SK-N-SH treated with all-trans-retinoic acid at 6 μM for 48 hours (cell line): ENCODE results near the gene FUOM.

Source experiments
- ATAC-seq: fragments of 200-7000 bp; cut with Tn5 transposase; 3 replicates; pipeline ENCODE4 v1.9.1; 2020; ENCODE audit warnings: mild to moderate bottlenecking, moderate library complexity
- ARNTL ChIP-seq: fragments of 450-650 bp; formaldehyde crosslinking; IDR thresholded peaks from 2 replicates; pipeline ENCODE4 v1.5.0; 2020; ENCODE audit warnings: low read depth, mild to moderate bottlenecking, moderate library complexity, borderline replicate concordance
- BACH2 ChIP-seq: fragments of 250-450 bp; sonication (Bioruptor Pico); IDR thresholded peaks from 2 replicates; pipeline ENCODE4 v1.9.0; 2021; ENCODE audit warnings: mild to moderate bottlenecking, borderline replicate concordance
- CSDC2 ChIP-seq: fragments of 250-450 bp; sonication (Bioruptor Pico); IDR thresholded peaks from 2 replicates; pipeline ENCODE4 v1.5.0; 2020; ENCODE audit warnings: mild to moderate bottlenecking, moderate library complexity
- GLIS3 ChIP-seq: fragments of 250-450 bp; sonication (Bioruptor Pico); IDR thresholded peaks from 2 replicates; pipeline ENCODE4 v1.5.0; 2020; ENCODE audit warnings: mild to moderate bottlenecking, moderate library complexity
- ISL1 ChIP-seq: fragments of 250-450 bp; sonication (Bioruptor Pico); IDR thresholded peaks from 2 replicates; pipeline ENCODE4 v2.1.2; 2022; ENCODE audit warnings: mild to moderate bottlenecking, moderate library complexity
- OSR1 ChIP-seq: fragments of 250-450 bp; sonication (Bioruptor Pico); IDR thresholded peaks from 2 replicates; pipeline ENCODE4 v1.8.0; 2022; ENCODE audit warnings: moderate library complexity, mild to moderate bottlenecking, inconsistent platforms
- PPARA ChIP-seq: fragments of 250-450 bp; sonication (Bioruptor Pico); IDR thresholded peaks from 2 replicates; pipeline ENCODE4 v1.5.0; 2020; ENCODE audit warnings: mild to moderate bottlenecking, borderline replicate concordance
- SNAI2 ChIP-seq: fragments of 250-450 bp; sonication (Bioruptor Pico); IDR thresholded peaks from 2 replicates; pipeline ENCODE4 v1.5.0; 2020; ENCODE audit warnings: mild to moderate bottlenecking, moderate library complexity
- TCF4 ChIP-seq: fragments of 250-450 bp; sonication (Bioruptor Pico); IDR thresholded peaks from 2 replicates; pipeline ENCODE4 v1.8.0; 2021; ENCODE audit warnings: mild to moderate bottlenecking, moderate library complexity, borderline replicate concordance
- TOX ChIP-seq: fragments of 250-450 bp; sonication (Bioruptor Pico); IDR thresholded peaks from 2 replicates; pipeline ENCODE4 v1.8.0; 2021; ENCODE audit warnings: mild to moderate bottlenecking, moderate library complexity, borderline replicate concordance
- ZC3H10 ChIP-seq: fragments of 250-450 bp; sonication (Bioruptor Pico); IDR thresholded peaks from 2 replicates; pipeline ENCODE4 v1.5.1; 2021; ENCODE audit warnings: mild to moderate bottlenecking, moderate library complexity
- ZFP3 ChIP-seq: fragments of 250-450 bp; sonication (Bioruptor Pico); IDR thresholded peaks from 2 replicates; pipeline ENCODE4 v1.5.0; 2020; ENCODE audit warnings: mild to moderate bottlenecking, moderate library complexity
- ZNF8 ChIP-seq: fragments of 450-650 bp; formaldehyde crosslinking; IDR thresholded peaks from 2 replicates; pipeline ENCODE4 v1.5.0; 2020; ENCODE audit warnings: mild to moderate bottlenecking, moderate library complexity
- TF ChIP-seq, protein P1 (sequence below): fragments of 250-450 bp; sonication (Bioruptor Pico); IDR thresholded peaks from 2 replicates; pipeline ENCODE4 v1.5.1; 2021; ENCODE audit warnings: mild to moderate bottlenecking, moderate library complexity
- TF ChIP-seq, protein P2 (sequence below): fragments of 250-450 bp; sonication (Bioruptor Pico); IDR thresholded peaks from 2 replicates; pipeline ENCODE4 v1.5.0; 2020; ENCODE audit warnings: mild to moderate bottlenecking, moderate library complexity
- TF ChIP-seq, protein P3 (sequence below): fragments of 250-450 bp; sonication (Bioruptor Pico); IDR thresholded peaks from 2 replicates; pipeline ENCODE4 v1.5.1; 2020; ENCODE audit warnings: low read depth, mild to moderate bottlenecking, moderate library complexity
- TF ChIP-seq, protein P4 (sequence below): fragments of 250-450 bp; sonication (Bioruptor Pico); IDR thresholded peaks from 2 replicates; pipeline ENCODE4 v1.8.0; 2021; ENCODE audit warnings: low read depth, mild to moderate bottlenecking, moderate library complexity, borderline replicate concordance

The FUOM gene

DNA sequence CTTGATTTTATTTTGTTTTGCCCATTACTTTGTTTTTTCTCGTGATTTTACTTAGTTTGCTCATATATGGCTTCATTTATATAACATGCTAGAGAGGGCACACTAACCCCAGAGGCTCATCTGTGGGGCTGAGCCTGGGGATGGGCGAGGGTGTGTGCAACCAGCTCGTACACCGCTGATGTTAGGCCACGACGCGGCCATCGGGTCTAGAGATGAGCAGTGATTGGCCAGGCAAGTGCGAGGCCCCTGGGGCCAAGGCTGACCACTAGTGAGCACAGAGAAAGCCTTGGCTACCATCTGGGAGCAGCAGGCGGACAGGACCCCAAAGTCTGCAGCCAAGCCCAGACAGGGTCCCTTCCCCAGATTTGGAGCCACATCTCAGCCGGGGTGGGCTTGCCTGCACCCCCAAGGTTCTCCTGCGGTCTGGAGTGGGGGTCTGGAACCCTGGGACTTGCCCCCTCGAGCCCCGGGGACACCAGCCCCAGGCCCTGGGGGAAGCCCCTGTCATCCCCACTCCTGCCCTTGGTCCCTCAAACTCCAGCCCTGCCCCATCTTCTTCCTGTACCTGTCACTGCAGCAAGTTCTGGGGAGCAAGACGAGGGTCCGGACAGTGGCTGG is 3.7 kb downstream of the FUOM start (continued):
- TF ChIP-seq ARNTL (CRISPR knock-in tag): no peak

DNA sequence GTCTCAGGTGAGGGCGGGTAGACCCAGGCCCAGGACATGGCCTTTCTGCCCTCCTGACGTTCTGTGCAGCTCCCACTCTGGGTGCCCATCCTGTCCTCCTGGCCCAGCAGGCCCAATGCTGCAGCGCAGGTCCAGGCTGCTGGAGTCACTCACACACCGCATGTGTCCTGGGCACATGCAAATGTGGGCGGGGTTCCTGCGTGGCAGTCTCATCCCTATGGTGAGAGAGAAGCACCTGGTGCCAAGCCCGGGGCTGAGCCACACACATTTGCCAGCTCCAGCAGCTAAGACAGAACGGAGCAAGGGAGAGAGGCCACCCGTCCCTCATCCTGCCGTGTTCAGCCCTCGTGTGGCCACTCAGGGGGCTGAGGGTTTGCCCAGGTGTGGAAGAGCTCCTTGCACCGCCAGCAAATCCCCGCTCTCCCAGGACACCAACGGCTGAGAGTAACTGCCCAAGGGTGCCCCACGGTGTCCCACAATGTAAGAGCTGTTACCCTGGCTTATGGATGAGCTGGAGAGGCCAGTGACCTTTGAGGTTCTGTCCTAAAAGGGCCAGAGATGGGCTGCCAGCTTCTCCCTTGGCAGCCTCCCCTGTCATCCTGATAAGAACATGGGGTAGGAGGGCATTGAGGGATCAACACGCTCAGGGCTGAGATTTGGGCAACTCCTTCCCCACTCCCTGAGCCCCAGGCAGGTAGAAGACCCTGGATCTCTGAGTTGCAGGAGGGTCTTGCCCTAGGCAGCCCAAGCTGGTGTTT is 4.4 kb downstream of the FUOM start:
- TF ChIP-seq ZC3H10 (CRISPR knock-in tag) (no peak), OSR1 (CRISPR knock-in tag) (no peak), TCF4 (CRISPR knock-in tag) (no peak), ISL1 (no peak), ZFP3 (CRISPR knock-in tag) (no peak), GLIS3 (no peak), SNAI2 (CRISPR knock-in tag) (no peak), BACH2 (CRISPR knock-in tag) (no peak), ARNTL (CRISPR knock-in tag) (no peak), PPARA (CRISPR knock-in tag) (no peak), TOX (no peak)
- TF ChIP-seq, protein P1, sequence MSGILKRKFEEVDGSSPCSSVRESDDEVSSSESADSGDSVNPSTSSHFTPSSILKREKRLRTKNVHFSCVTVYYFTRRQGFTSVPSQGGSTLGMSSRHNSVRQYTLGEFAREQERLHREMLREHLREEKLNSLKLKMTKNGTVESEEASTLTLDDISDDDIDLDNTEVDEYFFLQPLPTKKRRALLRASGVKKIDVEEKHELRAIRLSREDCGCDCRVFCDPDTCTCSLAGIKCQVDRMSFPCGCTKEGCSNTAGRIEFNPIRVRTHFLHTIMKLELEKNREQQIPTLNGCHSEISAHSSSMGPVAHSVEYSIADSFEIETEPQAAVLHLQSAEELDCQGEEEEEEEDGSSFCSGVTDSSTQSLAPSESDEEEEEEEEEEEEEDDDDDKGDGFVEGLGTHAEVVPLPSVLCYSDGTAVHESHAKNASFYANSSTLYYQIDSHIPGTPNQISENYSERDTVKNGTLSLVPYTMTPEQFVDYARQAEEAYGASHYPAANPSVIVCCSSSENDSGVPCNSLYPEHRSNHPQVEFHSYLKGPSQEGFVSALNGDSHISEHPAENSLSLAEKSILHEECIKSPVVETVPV (CRISPR knock-in tag): no peak
- TF ChIP-seq, protein P2, sequence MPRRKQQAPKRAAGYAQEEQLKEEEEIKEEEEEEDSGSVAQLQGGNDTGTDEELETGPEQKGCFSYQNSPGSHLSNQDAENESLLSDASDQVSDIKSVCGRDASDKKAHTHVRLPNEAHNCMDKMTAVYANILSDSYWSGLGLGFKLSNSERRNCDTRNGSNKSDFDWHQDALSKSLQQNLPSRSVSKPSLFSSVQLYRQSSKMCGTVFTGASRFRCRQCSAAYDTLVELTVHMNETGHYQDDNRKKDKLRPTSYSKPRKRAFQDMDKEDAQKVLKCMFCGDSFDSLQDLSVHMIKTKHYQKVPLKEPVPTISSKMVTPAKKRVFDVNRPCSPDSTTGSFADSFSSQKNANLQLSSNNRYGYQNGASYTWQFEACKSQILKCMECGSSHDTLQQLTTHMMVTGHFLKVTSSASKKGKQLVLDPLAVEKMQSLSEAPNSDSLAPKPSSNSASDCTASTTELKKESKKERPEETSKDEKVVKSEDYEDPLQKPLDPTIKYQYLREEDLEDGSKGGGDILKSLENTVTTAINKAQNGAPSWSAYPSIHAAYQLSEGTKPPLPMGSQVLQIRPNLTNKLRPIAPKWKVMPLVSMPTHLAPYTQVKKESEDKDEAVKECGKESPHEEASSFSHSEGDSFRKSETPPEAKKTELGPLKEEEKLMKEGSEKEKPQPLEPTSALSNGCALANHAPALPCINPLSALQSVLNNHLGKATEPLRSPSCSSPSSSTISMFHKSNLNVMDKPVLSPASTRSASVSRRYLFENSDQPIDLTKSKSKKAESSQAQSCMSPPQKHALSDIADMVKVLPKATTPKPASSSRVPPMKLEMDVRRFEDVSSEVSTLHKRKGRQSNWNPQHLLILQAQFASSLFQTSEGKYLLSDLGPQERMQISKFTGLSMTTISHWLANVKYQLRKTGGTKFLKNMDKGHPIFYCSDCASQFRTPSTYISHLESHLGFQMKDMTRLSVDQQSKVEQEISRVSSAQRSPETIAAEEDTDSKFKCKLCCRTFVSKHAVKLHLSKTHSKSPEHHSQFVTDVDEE (CRISPR knock-in tag): no peak
- TF ChIP-seq, protein P3, sequence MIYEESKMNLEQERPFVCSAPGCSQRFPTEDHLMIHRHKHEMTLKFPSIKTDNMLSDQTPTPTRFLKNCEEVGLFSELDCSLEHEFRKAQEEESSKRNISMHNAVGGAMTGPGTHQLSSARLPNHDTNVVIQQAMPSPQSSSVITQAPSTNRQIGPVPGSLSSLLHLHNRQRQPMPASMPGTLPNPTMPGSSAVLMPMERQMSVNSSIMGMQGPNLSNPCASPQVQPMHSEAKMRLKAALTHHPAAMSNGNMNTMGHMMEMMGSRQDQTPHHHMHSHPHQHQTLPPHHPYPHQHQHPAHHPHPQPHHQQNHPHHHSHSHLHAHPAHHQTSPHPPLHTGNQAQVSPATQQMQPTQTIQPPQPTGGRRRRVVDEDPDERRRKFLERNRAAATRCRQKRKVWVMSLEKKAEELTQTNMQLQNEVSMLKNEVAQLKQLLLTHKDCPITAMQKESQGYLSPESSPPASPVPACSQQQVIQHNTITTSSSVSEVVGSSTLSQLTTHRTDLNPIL (CRISPR knock-in tag): no peak
- TF ChIP-seq, protein P4, sequence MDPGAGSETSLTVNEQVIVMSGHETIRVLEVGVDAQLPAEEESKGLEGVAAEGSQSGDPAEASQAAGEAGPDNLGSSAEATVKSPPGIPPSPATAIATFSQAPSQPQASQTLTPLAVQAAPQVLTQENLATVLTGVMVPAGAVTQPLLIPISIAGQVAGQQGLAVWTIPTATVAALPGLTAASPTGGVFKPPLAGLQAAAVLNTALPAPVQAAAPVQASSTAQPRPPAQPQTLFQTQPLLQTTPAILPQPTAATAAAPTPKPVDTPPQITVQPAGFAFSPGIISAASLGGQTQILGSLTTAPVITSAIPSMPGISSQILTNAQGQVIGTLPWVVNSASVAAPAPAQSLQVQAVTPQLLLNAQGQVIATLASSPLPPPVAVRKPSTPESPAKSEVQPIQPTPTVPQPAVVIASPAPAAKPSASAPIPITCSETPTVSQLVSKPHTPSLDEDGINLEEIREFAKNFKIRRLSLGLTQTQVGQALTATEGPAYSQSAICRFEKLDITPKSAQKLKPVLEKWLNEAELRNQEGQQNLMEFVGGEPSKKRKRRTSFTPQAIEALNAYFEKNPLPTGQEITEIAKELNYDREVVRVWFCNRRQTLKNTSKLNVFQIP (CRISPR knock-in tag): no peak
- no peak for ATAC-seq

DNA sequence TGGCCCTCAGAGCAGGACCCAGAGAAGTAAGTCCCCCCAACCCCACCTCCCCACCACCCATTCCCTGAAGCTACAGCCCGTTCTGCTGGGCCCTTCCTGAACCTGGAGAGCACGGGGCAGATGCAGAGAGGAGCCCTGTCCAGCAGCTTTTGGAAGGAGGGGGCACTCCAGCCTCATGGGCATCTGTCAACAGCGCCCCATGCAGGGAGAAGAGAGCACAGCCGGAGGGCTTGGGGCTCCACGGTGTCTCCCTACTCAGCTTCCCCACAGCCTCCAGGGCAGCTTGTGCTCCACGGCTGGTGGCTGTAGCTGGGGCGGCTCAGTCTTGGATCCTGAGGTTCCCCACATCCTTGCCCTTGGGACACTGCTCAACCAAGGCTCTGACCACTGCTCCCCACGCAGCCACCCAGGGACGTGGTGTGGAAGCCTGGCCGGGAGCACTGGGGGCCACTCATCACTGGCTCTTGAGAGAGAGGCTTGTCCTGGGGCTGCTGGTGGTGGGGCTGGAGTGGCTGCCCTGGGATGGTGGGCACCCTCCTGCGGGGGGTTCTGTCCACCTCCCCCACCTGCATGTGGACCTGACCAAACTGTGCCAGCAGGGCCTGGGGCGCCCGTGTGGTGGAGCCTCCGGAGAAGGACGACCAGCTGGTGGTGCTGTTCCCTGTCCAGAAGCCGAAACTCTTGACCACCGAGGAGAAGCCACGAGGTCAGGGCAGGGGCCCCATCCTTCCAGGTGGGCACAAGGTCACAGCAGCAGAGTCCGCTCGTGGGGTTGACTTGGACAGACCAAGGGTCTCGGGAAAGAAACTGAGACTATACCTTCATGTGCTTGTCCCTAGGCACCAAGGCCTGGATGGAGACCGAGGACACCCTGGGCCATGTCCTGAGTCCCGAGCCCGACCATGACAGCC is 6.2 kb downstream of the FUOM start:
- ATAC-seq: peak; percentile 10
- TF ChIP-seq, protein P4 (CRISPR knock-in tag): no peak
- TF ChIP-seq ZNF8 (CRISPR knock-in tag) (no peak), CSDC2 (no peak)
- TF ChIP-seq, protein P3 (CRISPR knock-in tag): no peak
